KMS-11 (cell line): ENCODE results near the gene TUB.

Experiments
- H2AFZ ChIP-seq: fragments of 200-600 bp; sonication (generic); 2 replicates; pipeline ENCODE4 v1.6.1; 2016; ENCODE audit warnings: antibody characterized with exemption, mixed run types, low read depth
- H3K27ac ChIP-seq: fragments of 200-600 bp; sonication (generic); 2 replicates; pipeline ENCODE4 v1.6.1; 2016; ENCODE audit warnings: mild to moderate bottlenecking, mixed run types
- H3K27me3 ChIP-seq: fragments of 200-600 bp; sonication (generic); 2 replicates; pipeline ENCODE4 v1.6.1; 2017; ENCODE audit warnings: mild to moderate bottlenecking, low read depth, mixed run types, moderate library complexity; ENCODE audit not compliant: insufficient read depth
- H3K36me3 ChIP-seq: fragments of 200-600 bp; sonication (generic); 2 replicates; pipeline ENCODE4 v1.6.1; 2017; ENCODE audit warnings: mild to moderate bottlenecking, mixed run types; ENCODE audit not compliant: insufficient read depth
- H3K4me1 ChIP-seq: fragments of 200-600 bp; sonication (generic); 2 replicates; pipeline ENCODE4 v1.6.1; 2016; ENCODE audit warnings: mild to moderate bottlenecking, low read depth, mixed run types; ENCODE audit not compliant: poor library complexity, severe bottlenecking
- H3K4me2 ChIP-seq: fragments of 200-600 bp; sonication (generic); 2 replicates; pipeline ENCODE4 v1.7.0; 2016; ENCODE audit warnings: mild to moderate bottlenecking, mixed run types
- H3K4me3 ChIP-seq: fragments of 200-600 bp; sonication (generic); IDR thresholded peaks from 2 replicates; pipeline ENCODE4 v1.6.1; 2017; ENCODE audit warnings: low read depth, low read length, mixed read lengths; ENCODE audit not compliant: insufficient read depth
- H3K79me2 ChIP-seq: fragments of 200-600 bp; sonication (generic); 2 replicates; pipeline ENCODE4 v1.6.1; 2016; ENCODE audit warnings: low read depth, mixed run types; ENCODE audit not compliant: insufficient read depth
- H3K9ac ChIP-seq: fragments of 200-600 bp; sonication (generic); 2 replicates; pipeline ENCODE4 v1.6.1; 2016; ENCODE audit warnings: mild to moderate bottlenecking, mixed run types
- H4K20me1 ChIP-seq: fragments of 200-600 bp; sonication (generic); 2 replicates; pipeline ENCODE4 v1.6.1; 2016; ENCODE audit warnings: mild to moderate bottlenecking, mixed run types; ENCODE audit not compliant: insufficient read depth
- CTCF ChIP-seq: fragments of 200-600 bp; sonication (generic); conservative IDR thresholded peaks from 2 replicates; pipeline ENCODE4 v1.6.1; 2017; ENCODE audit warnings: low read depth, mild to moderate bottlenecking, antibody characterized with exemption, low read length, moderate library complexity, mixed read lengths

The TUB gene

GRCh38 chr11:8138526-8138925, 57.5 kb downstream of the TUB start:
- no peak overlapping the region for H3K9ac ChIP-seq
- no peak overlapping the region for H2AFZ ChIP-seq
- H3K27ac ChIP-seq: no peak overlapping the region
- no peak overlapping the region for H3K4me2 ChIP-seq
- H3K79me2 ChIP-seq: no peaks in the 10 kb centered on the region
- no peaks in the 10 kb centered on the region for H3K36me3 ChIP-seq
- H3K27me3 ChIP-seq: no peaks in the 10 kb centered on the region
- no peak overlapping the region for H3K4me3 ChIP-seq
- TF ChIP-seq CTCF: no peak
- no peaks in the 10 kb centered on the region for H4K20me1 ChIP-seq
- no peaks in the 10 kb centered on the region for H3K4me1 ChIP-seq

- TF ChIP-seq CTCF: no peak
- Histone ChIP-seq H3K27ac (no peak overlapping the region), H3K4me3 (no peak overlapping the region), H3K36me3 (no peaks in the 10 kb centered on the region), H3K9ac (no peak overlapping the region), H3K4me2 (no peak overlapping the region), H3K4me1 (peaks cover 5% of the 10 kb centered on the region), H3K27me3 (no peaks in the 10 kb centered on the region), H4K20me1 (no peaks in the 10 kb centered on the region), H3K79me2 (no peaks in the 10 kb centered on the region), H2AFZ (no peak overlapping the region)
Observed at GRCh38 chr11:8149726-8150125, 68.7 kb downstream of the TUB start.
